Measurements from ENCODE around the gene FBXW8. TPM values are rescaled to one million over a fixed set of nuclear protein-coding genes. Genes with fewer than 3 reads are reported as not detected.

The FBXW8 gene
- total RNA-seq, 2 experiments from 2014 or later = 12.0 to 14.1 TPM

- Mint-ChIP-seq H3K36me3 (peaks cover 5% of the 10 kb centered on the region), H3K27ac (peak overlapping the region; percentile 61), H3K4me3 (peak overlapping the region; percentile 44), H3K27me3 (no peaks in the 10 kb centered on the region), H3K9me3 (no peaks in the 10 kb centered on the region), H3K4me1 (peaks cover 29% of the 10 kb centered on the region)
- POLR2A ChIA-PET = interaction anchor here (0.5 kb wide), 1 partner anchor 39 kb away, joined by 3 read pairs; no protein-coding TSS in a partner anchor
- DNase-seq = peak; percentile 32
- peak; percentile 31 for ATAC-seq (ENCODE audit: low read depth)
These were observed 51.4 kb downstream of the FBXW8 start for GRCh38 chr12:116962197-116962596.

- POLR2A ChIA-PET = no interaction called here
- ATAC-seq (ENCODE audit: low read depth) (no peak), DNase-seq (no peak)
- H3K9me3 Mint-ChIP-seq = no peaks in the 10 kb centered on the region
- peak overlapping the region; percentile 61 for H3K27ac Mint-ChIP-seq
- H3K4me3 Mint-ChIP-seq = no peak overlapping the region
- peaks cover 7% of the 10 kb centered on the region for H3K36me3 Mint-ChIP-seq
- peaks cover 29% of the 10 kb centered on the region for H3K4me1 Mint-ChIP-seq
- H3K27me3 Mint-ChIP-seq = no peaks in the 10 kb centered on the region
These were observed 52.1 kb downstream of the FBXW8 start for GRCh38 chr12:116962783-116963356.

- Mint-ChIP-seq H3K36me3 (peaks cover 9% of the 10 kb centered on the region), H3K9me3 (no peaks in the 10 kb centered on the region), H3K27me3 (no peaks in the 10 kb centered on the region), H3K4me1 (peaks cover 24% of the 10 kb centered on the region), H3K4me3 (no peak overlapping the region), H3K27ac (no peak overlapping the region)
- DNase-seq (no peak), ATAC-seq (ENCODE audit: low read depth) (no peak)
- POLR2A ChIA-PET = no interaction called here
These were observed 53.6 kb downstream of the FBXW8 start for GRCh38 chr12:116964054-116965050.

- Mint-ChIP-seq H3K4me1 (no peaks in the 10 kb centered on the region), H3K27me3 (no peaks in the 10 kb centered on the region), H3K9me3 (no peaks in the 10 kb centered on the region), H3K27ac (no peak overlapping the region), H3K36me3 (peaks cover 22% of the 10 kb centered on the region), H3K4me3 (no peak overlapping the region)
- ATAC-seq (ENCODE audit: low read depth) (no peak), DNase-seq (no peak)
- POLR2A ChIA-PET = no interaction called here
These were observed 58.2 kb downstream of the FBXW8 start for GRCh38 chr12:116968986-116969385.

- Mint-ChIP-seq H3K4me1 (no peaks in the 10 kb centered on the region), H3K4me3 (no peak overlapping the region), H3K27me3 (no peaks in the 10 kb centered on the region), H3K36me3 (peaks cover 20% of the 10 kb centered on the region), H3K9me3 (no peaks in the 10 kb centered on the region), H3K27ac (no peak overlapping the region)
- ATAC-seq (ENCODE audit: low read depth) (no peak), DNase-seq (no peak)
- POLR2A ChIA-PET = no interaction called here
These were observed 59.1 kb downstream of the FBXW8 start for GRCh38 chr12:116969615-116970585.

GRCh38 chr12:116971222-116971621 lies 60.5 kb downstream of the FBXW8 start:
- Mint-ChIP-seq H3K4me3 (no peak overlapping the region), H3K36me3 (peaks cover 19% of the 10 kb centered on the region), H3K27me3 (no peaks in the 10 kb centered on the region), H3K9me3 (no peaks in the 10 kb centered on the region), H3K4me1 (no peaks in the 10 kb centered on the region), H3K27ac (no peak overlapping the region)
- no peak for ATAC-seq (ENCODE audit: low read depth)
- POLR2A ChIA-PET = no interaction called here
- DNase-seq = no peak

GRCh38 chr12:116975779-116976393 lies 65.1 kb downstream of the FBXW8 start:
- no peak for DNase-seq
- H3K9me3 Mint-ChIP-seq = no peaks in the 10 kb centered on the region
- H3K4me3 Mint-ChIP-seq = no peak overlapping the region
- POLR2A ChIA-PET = interaction anchor here (0.7 kb wide), 1 partner anchor 75 kb away, joined by 4 read pairs; no protein-coding TSS in a partner anchor
- peaks cover 13% of the 10 kb centered on the region for H3K36me3 Mint-ChIP-seq
- ATAC-seq (ENCODE audit: low read depth) = no peak
- H3K27me3 Mint-ChIP-seq = no peaks in the 10 kb centered on the region
- H3K27ac Mint-ChIP-seq = no peak overlapping the region
- H3K4me1 Mint-ChIP-seq = peaks cover 8% of the 10 kb centered on the region

- Mint-ChIP-seq H3K4me1 (peaks cover 8% of the 10 kb centered on the region), H3K27me3 (no peaks in the 10 kb centered on the region), H3K27ac (no peak overlapping the region), H3K36me3 (peaks cover 9% of the 10 kb centered on the region), H3K9me3 (no peaks in the 10 kb centered on the region), H3K4me3 (no peak overlapping the region)
- ATAC-seq (ENCODE audit: low read depth) (no peak), DNase-seq (no peak)
- POLR2A ChIA-PET = no interaction called here
These were observed 67.0 kb downstream of the FBXW8 start for GRCh38 chr12:116977465-116978380.

GRCh38 chr12:116978791-116979508 lies 68.2 kb downstream of the FBXW8 start:
- H3K36me3 Mint-ChIP-seq = no peaks in the 10 kb centered on the region
- DNase-seq (no peak), ATAC-seq (ENCODE audit: low read depth) (no peak)
- no peak overlapping the region for H3K4me3 Mint-ChIP-seq
- H3K4me1 Mint-ChIP-seq = peaks cover 8% of the 10 kb centered on the region
- POLR2A ChIA-PET = no interaction called here
- H3K27ac Mint-ChIP-seq = no peak overlapping the region
- H3K27me3 Mint-ChIP-seq = no peaks in the 10 kb centered on the region
- H3K9me3 Mint-ChIP-seq = no peaks in the 10 kb centered on the region

GRCh38 chr12:116980083-116980482 lies 69.3 kb downstream of the FBXW8 start:
- H3K36me3 Mint-ChIP-seq = no peaks in the 10 kb centered on the region
- H3K27me3 Mint-ChIP-seq = no peaks in the 10 kb centered on the region
- POLR2A ChIA-PET = no interaction called here
- no peak for ATAC-seq (ENCODE audit: low read depth)
- no peak overlapping the region for H3K4me3 Mint-ChIP-seq
- no peaks in the 10 kb centered on the region for H3K9me3 Mint-ChIP-seq
- peaks cover 8% of the 10 kb centered on the region for H3K4me1 Mint-ChIP-seq
- no peak overlapping the region for H3K27ac Mint-ChIP-seq
- DNase-seq = no peak

GRCh38 chr12:116982791-116983411 lies 72.2 kb downstream of the FBXW8 start:
- Mint-ChIP-seq H3K9me3 (no peaks in the 10 kb centered on the region), H3K36me3 (no peaks in the 10 kb centered on the region), H3K4me1 (peaks cover 8% of the 10 kb centered on the region), H3K27me3 (no peaks in the 10 kb centered on the region), H3K27ac (no peak overlapping the region), H3K4me3 (no peak overlapping the region)
- POLR2A ChIA-PET = no interaction called here
- no peak for DNase-seq
- ATAC-seq (ENCODE audit: low read depth) = no peak

Measured in activated naive CD8-positive, alpha-beta T cell treated with anti-CD3 and anti-CD28 coated beads, Interleukin-2, amount 10 ng/mL, durations not matched to agents 7 days and 5 days (primary cell).